ENCODE data around the gene GRK5.

The GRK5 gene

GRCh38 chr10:119446441-119447277 is 239.3 kb downstream of the GRK5 start:
- TF ChIP-seq CTCF (IDR thresholded peaks at IDR 0.05; ENCODE audit: borderline replicate concordance, extremely low read depth, low read length, poor library complexity, severe bottlenecking) (no peak), EZH2 (IDR thresholded peaks at IDR 0.05; ENCODE audit: borderline replicate concordance, low read depth, low read length, severe bottlenecking) (no peak)
- H3K9me3 ChIP-seq (ENCODE audit: insufficient read depth, low read length, severe bottlenecking), result no peaks in the 10 kb centered on the region
- DNase-seq, result no peak
- no peak overlapping the region for H3K4me2 ChIP-seq (ENCODE audit: insufficient read depth, low read length)
- H4K20me1 ChIP-seq (ENCODE audit: insufficient read depth, low read length), result peaks cover 3% of the 10 kb centered on the region; the same call in 1 of the 2 replicates
- peaks cover 20% of the 10 kb centered on the region for H3K36me3 ChIP-seq (ENCODE audit: insufficient read depth, low read length)
- H3K79me2 ChIP-seq (ENCODE audit: insufficient read depth, low read length), result no peaks in the 10 kb centered on the region
- no peak for ATAC-seq (ENCODE audit: insufficient read depth, low read depth)
- no peak overlapping the region for H3K4me3 ChIP-seq (ENCODE audit: low read depth in 1 of 2, low read length in 2 of 2)
- H3K4me1 ChIP-seq (ENCODE audit: insufficient read depth, low read length), result peaks cover 13% of the 10 kb centered on the region
- no peak overlapping the region for H2AFZ ChIP-seq (ENCODE audit: low read depth, low read length)
- H3K9ac ChIP-seq (ENCODE audit: low read depth, low read length), result no peak overlapping the region
- no peak overlapping the region for H3K27ac ChIP-seq (ENCODE audit: low read length)
- H3K27me3 ChIP-seq (ENCODE audit: insufficient read depth, low read length, poor library complexity), result no peaks in the 10 kb centered on the region

- H3K9ac ChIP-seq (ENCODE audit: low read depth, low read length), result no peak overlapping the region
- H3K4me2 ChIP-seq (ENCODE audit: insufficient read depth, low read length), result no peak overlapping the region
- ATAC-seq (ENCODE audit: insufficient read depth, low read depth) (no peak), DNase-seq (no peak)
- peaks cover 13% of the 10 kb centered on the region for H3K4me1 ChIP-seq (ENCODE audit: insufficient read depth, low read length)
- no peak overlapping the region for H3K4me3 ChIP-seq (ENCODE audit: low read depth in 1 of 2, low read length in 2 of 2)
- TF ChIP-seq CTCF (IDR thresholded peaks at IDR 0.05; ENCODE audit: borderline replicate concordance, extremely low read depth, low read length, poor library complexity, severe bottlenecking) (no peak), EZH2 (IDR thresholded peaks at IDR 0.05; ENCODE audit: borderline replicate concordance, low read depth, low read length, severe bottlenecking) (no peak)
- no peak overlapping the region for H2AFZ ChIP-seq (ENCODE audit: low read depth, low read length)
- H3K27me3 ChIP-seq (ENCODE audit: insufficient read depth, low read length, poor library complexity), result no peaks in the 10 kb centered on the region
- no peak overlapping the region; the same call in 1 of the 2 replicates for H3K27ac ChIP-seq (ENCODE audit: low read length)
- H3K36me3 ChIP-seq (ENCODE audit: insufficient read depth, low read length), result peaks cover 23% of the 10 kb centered on the region
- no peaks in the 10 kb centered on the region for H3K79me2 ChIP-seq (ENCODE audit: insufficient read depth, low read length)
- H3K9me3 ChIP-seq (ENCODE audit: insufficient read depth, low read length, severe bottlenecking), result no peaks in the 10 kb centered on the region
- peaks cover 3% of the 10 kb centered on the region; the same call in 1 of the 2 replicates for H4K20me1 ChIP-seq (ENCODE audit: insufficient read depth, low read length)
Measured at GRCh38 chr10:119447421-119447820, 240.1 kb downstream of the GRK5 start.

- H3K27ac ChIP-seq (ENCODE audit: low read length), result peak overlapping the region; percentile 4; the same call in 1 of the 2 replicates
- ATAC-seq (ENCODE audit: insufficient read depth, low read depth) (no peak), DNase-seq (no peak)
- no peaks in the 10 kb centered on the region for H3K27me3 ChIP-seq (ENCODE audit: insufficient read depth, low read length, poor library complexity)
- no peak overlapping the region for H3K4me2 ChIP-seq (ENCODE audit: insufficient read depth, low read length)
- TF ChIP-seq CTCF (IDR thresholded peaks at IDR 0.05; ENCODE audit: borderline replicate concordance, extremely low read depth, low read length, poor library complexity, severe bottlenecking), result no peak
- no peak for TF ChIP-seq EZH2 (IDR thresholded peaks at IDR 0.05; ENCODE audit: borderline replicate concordance, low read depth, low read length, severe bottlenecking)
- no peak overlapping the region for H2AFZ ChIP-seq (ENCODE audit: low read depth, low read length)
- no peaks in the 10 kb centered on the region for H3K9me3 ChIP-seq (ENCODE audit: insufficient read depth, low read length, severe bottlenecking)
- peaks cover 3% of the 10 kb centered on the region; the same call in 1 of the 2 replicates for H4K20me1 ChIP-seq (ENCODE audit: insufficient read depth, low read length)
- H3K79me2 ChIP-seq (ENCODE audit: insufficient read depth, low read length), result no peaks in the 10 kb centered on the region
- no peak overlapping the region for H3K4me3 ChIP-seq (ENCODE audit: low read depth in 1 of 2, low read length in 2 of 2)
- peaks cover 23% of the 10 kb centered on the region for H3K36me3 ChIP-seq (ENCODE audit: insufficient read depth, low read length)
- H3K9ac ChIP-seq (ENCODE audit: low read depth, low read length), result no peak overlapping the region
- H3K4me1 ChIP-seq (ENCODE audit: insufficient read depth, low read length), result peaks cover 13% of the 10 kb centered on the region
Measured at GRCh38 chr10:119447823-119448546, 240.6 kb downstream of the GRK5 start.
